ENCODE results near the gene LRRK2.

DNA sequence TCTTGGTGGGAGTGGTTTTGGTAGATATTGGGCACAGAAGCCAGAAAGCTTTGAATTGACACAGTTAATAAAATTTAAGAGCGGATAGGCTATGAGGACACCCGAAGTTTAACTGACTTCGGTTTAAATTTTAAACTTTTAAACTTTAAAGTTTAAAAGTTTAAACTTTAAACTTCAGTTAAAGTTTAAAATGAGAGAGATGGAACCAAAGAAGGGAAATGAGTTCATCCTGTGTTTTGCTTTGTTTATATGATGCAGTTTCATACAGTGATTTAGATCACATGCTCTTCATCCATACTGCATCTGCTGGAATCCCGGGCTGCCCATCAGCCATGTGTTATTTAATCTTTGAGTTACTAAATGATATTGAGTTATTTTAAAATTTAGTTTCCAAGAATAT, 27.2 kb upstream of the LRRK2 start:
- TF ChIP-seq, protein P1, sequence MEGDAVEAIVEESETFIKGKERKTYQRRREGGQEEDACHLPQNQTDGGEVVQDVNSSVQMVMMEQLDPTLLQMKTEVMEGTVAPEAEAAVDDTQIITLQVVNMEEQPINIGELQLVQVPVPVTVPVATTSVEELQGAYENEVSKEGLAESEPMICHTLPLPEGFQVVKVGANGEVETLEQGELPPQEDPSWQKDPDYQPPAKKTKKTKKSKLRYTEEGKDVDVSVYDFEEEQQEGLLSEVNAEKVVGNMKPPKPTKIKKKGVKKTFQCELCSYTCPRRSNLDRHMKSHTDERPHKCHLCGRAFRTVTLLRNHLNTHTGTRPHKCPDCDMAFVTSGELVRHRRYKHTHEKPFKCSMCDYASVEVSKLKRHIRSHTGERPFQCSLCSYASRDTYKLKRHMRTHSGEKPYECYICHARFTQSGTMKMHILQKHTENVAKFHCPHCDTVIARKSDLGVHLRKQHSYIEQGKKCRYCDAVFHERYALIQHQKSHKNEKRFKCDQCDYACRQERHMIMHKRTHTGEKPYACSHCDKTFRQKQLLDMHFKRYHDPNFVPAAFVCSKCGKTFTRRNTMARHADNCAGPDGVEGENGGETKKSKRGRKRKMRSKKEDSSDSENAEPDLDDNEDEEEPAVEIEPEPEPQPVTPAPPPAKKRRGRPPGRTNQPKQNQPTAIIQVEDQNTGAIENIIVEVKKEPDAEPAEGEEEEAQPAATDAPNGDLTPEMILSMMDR (IDR thresholded peaks at IDR 0.05): no peak
- no peak for TF ChIP-seq POLR2AphosphoS5 (IDR thresholded peaks at IDR 0.05)
- TF ChIP-seq POLR2A (IDR thresholded peaks at IDR 0.05): no peak
